ENCODE data around the gene SRP72.

DNA sequence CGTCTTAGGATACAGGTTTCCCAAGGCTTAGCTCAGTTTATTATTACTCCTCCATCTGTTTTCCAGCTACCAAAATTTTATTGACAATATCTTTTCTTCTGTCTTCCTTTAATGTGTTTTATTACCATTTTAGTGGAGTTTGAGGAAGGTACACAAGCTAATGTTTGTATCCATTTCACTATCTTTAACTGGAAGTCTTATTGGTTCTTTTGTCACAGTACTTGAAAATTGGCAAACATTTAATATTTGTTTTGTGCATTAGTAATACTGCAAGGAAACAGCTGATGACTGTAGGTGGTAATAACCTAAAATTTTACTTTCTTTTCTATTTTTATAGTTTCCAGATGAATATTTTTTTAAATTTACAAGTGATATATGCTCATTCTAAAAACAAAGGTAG, 28.8 kb downstream of the SRP72 start:
- TF ChIP-seq, protein P1, sequence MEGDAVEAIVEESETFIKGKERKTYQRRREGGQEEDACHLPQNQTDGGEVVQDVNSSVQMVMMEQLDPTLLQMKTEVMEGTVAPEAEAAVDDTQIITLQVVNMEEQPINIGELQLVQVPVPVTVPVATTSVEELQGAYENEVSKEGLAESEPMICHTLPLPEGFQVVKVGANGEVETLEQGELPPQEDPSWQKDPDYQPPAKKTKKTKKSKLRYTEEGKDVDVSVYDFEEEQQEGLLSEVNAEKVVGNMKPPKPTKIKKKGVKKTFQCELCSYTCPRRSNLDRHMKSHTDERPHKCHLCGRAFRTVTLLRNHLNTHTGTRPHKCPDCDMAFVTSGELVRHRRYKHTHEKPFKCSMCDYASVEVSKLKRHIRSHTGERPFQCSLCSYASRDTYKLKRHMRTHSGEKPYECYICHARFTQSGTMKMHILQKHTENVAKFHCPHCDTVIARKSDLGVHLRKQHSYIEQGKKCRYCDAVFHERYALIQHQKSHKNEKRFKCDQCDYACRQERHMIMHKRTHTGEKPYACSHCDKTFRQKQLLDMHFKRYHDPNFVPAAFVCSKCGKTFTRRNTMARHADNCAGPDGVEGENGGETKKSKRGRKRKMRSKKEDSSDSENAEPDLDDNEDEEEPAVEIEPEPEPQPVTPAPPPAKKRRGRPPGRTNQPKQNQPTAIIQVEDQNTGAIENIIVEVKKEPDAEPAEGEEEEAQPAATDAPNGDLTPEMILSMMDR (IDR thresholded peaks at IDR 0.05; ENCODE audit: low read depth, low read length) = no peak
- TF ChIP-seq EZH2phosphoT487 (IDR thresholded peaks at IDR 0.05; ENCODE audit: low read depth) = no peak
